GM21717 (cell line): ENCODE results near the gene NOC2L.
"Not testable (repeated sequence)": the region's sequence is repeated elsewhere in the genome, so short reads cannot be mapped to it uniquely, and the experiment has no call there.

Experiments used
- ATAC-seq: cut with Tn5 transposase; IDR thresholded peaks from one replicate; pipeline ENCODE4 v1.9.1; 2021; ENCODE audit warnings: mild to moderate bottlenecking, moderate library complexity; ENCODE audit not compliant: unreplicated experiment

Gene NOC2L

DNA sequence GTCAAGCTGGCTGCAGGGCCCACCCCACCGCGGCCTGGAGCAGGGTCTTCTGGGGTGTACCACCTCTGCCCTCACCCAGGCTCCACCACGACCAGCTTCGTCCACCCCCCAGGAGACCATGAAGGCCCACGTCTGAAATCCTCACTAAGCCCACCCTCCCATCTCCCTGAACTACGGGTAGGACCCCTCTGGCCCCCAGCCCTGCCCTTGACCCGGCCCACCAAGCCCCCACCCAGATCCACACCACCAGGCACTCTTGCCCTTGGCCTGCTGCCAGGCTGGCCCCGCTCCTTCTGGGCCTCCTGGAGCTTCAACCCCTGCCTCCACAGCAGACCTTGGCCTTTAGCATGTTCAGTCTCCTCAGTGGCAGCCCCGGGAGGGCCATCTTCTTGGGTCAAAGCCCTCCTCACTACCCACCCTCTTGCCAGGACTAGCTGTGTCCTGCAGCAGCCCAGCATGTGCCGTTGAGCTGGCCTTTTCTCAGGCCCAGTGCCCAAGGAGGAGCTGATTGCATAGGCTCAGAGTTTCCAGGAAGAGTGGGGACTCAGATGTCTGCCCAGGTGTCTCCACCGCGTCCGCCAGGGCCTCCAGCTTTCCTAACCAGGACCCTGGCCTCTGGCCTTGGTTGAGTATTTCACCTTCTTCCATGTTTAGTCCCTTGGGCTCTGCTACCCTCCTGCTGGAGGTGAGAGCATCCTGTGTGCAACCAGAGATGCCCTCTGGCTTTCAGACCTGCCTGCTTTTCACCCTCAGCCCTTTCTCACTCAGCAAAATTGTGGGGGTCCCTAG lies 53.1 kb downstream of the NOC2L start:
- ATAC-seq, result no peak

DNA sequence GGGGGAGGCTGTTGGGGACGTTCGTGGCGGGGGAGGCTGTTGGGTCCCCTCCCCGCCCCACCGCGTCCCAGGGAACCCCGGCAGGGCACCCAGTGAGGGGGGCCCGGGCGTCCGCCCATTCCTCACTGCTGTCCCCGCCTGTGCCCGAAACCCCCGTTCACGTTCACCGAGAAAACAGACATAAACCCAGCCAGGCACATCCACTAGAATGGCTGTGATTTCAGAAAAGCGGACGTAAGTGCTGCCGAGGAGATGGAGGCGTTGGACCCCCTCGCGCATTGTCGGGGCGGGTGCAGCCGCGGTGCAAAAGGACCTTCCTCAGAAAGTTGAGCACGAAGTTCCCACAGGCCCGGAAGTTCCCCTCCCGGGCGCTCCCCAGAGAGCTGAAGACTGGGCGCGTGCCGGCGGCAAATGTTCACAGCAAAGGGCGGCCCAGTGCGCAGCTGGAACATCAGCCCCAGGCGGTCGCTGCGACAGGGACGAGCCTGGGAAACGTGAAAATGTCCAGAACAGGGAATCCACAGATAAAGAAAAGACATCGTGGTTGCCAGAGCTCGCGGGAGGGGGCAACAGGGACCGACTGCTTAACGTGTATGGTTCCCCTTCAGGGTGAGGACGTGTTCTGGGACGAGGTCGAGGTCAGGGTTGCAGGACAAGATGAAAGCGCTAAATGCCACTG lies 53.8 kb downstream of the NOC2L start:
- no peak for ATAC-seq

DNA sequence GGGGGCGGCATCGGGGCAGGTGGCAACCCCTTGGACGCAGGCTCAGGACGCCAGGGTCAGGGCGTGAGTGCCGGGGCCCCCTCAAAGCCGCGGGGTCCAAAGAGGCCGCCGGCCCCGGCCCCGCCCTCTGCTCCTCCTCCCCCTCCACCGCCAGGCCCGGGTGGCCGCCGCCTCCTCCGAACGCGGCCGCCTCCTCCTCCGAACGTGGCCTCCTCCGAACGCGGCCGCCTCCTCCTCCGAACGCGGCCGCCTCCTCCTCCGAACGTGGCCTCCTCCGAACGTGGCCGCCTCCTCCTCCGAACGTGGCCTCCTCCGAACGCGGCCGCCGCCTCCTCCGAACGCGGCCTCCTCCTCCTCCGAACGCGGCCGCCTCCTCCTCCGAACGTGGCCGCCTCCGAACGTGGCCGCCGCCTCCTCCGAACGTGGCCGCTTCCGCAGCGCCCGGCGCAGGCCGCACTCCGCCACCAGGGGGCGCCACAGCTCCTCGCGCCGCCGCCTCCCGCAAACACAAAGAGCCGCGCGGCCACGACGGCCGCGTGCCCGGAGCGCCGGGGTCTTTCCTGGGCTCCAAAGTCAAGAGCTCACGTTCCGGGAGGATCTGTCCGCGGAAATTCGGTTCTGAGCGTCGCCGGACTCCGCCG lies 54.6 kb downstream of the NOC2L start:
- ATAC-seq, result peak; percentile 48

DNA sequence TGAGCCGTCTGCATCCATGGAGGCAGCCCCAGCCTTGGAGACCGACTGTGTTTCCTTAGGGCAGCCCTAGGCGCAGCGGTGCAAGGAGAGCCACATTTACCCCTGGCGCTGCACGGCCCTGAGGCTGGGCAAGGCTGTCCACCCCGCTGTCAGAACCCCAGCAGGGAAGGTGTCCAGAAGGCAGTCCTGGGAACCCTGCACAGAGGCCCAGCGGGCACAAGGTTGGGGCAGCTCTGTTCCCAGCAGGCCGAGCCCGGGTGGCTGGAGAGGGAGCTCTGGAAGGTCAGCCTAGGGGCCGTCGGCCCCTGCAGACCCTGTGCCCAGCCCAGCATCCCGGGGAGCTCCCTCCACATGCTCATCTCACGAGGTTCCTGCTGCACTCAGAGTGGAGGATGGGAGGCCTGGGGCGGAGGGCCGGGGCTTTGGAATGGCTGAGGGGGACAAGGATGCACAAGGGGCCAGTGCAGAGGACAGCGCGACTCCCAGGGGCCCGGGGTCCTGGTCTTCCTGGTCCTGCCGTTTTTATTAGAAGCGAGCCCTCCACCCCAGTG lies 55.3 kb downstream of the NOC2L start:
- ATAC-seq, result no peak

DNA sequence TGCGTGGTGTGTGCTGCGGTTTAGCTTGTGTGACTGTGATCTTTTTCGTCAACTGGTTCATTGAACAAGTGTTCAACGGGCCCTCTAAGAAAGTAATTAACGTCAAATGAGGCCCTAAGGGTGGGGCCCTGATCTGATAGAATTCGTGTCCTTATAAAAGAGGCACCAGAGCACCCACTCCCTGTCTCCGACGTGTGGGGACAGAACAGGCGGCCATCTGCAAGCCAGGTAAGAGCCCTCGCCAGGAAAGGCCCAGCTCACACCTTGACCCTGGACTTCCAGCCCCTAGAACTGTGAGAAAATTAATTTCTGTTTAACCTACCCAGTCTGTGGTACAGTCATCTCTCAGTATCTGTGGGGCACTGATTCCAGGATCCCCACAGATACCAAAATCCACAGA lies 55.8 kb downstream of the NOC2L start:
- ATAC-seq, result no peak

DNA sequence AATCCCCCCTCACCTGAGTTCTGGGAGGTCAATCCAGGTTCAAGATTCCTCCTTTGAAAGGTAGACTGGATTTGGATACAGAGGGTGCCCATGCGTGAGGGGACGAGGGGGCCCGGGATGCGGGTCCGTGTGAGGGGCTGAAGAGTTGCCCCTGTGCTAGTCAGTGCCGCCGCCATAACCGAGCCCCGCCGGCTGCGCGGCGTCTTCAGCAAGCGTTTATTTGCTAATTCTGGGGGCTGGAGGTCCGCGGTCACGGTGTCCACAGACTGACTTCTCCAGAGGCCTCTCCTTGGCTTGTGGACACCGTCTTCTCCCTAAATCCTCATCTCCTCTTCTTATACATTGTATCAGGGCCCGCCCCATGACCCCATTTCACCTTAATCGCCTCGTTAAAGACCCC lies 56.3 kb downstream of the NOC2L start:
- no peak for ATAC-seq

DNA sequence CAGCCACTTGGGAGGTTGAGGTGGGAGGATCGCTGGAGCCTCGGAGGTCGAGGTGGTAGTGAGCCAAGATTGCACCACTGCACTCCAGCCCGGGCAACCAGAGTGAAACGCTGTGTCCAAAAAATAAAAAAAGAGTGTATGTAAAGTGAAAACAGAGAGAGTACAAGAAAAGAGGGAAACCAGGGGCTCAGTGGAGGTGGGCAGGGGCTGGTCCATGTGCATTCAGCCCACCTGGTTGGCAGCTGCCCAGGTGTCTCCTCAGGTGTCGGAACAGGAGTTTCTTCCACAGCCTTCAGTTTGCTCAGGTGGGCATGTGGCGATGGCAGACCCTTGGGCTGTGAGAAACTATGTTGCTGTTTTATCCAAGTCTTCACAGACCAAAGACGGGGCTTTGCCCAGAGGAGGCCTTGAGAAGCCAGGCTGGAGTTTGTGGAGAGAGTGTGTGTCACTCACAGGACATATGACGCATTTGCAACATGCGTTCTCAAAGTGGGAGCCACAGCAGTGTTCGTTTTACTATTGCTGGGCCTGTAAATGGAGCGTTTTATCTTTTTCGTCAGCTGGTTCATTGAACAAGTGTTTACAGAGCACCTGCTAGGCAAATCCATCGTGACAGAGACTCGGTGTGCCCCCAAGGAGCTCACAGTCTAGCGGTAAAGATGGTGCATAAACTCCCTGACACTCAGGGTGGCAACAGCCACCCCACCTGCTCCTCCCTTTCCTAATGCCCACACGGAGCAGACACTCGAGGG lies 57.8 kb downstream of the NOC2L start:
- no peak for ATAC-seq

DNA sequence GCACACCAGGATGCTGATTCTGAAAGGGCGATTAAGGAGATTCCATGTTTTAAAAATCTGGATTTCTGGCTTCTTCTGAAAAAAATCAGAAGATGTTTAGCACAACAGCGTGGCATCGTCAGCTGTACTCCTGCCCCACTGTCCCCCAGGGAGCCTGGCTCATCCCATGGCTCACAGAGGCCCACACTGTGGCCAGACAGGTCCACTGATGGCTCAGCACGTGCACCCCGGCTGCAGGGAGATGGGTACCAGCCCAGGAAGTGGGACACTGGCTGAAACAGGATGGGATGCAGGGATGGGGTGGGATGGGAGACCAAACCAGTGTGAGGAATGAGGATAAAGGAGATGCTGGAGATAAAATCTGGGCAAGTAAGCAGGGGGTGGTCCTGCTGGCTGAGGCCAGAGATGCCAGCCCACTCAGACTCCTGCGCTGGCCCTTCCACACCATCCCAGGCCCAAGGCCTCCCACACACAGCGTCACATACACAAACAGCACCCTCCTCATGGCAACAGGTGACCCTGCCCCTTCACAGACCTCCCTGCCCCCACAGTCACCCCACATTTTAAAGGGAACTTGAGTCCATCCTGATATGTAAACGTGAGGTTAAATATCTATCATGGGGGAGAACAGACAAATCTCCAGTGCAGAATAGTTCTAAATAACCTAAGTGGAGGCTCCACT lies 59.3 kb downstream of the NOC2L start:
- no peak for ATAC-seq

DNA sequence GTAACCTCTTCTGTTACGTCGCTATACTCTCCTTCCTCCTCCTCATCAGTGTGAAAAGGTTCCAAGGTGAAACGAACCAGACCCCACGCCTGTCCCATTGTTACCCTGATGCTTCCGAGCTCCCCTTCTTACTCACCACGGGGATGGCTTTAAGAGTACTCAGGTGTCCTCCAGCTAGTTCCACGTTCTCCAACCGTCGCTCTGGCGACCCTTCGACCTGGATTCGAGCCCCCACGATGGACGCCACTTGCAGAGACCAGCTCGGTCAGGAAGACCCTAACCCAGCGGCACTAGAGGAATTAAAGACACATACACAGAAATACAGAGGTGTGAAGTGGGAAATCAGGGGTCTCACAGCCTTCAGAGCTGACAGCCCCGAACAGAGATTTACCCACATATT lies 61.1 kb downstream of the NOC2L start:
- not testable (repeated sequence) for ATAC-seq

DNA sequence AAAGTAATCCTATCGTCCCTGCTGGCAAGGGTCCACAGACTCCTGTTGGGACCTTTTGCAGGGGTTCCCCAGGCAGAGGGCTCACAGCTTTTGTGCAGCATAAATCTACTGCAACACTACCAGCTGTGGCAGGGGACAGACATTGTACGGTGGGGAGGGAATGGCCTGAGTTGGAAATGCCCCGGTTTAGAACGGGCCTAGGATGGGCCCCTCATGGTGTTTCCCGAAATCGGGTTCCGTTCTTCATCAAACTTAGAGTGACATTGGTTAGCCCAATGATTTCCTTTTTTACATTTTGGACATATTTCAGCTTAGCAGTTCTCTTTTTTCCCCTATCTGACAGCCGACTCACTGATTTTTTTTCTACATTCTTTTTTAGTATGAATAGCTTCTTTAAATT lies 61.8 kb downstream of the NOC2L start:
- ATAC-seq, result no peak
